K562 (cell line): ENCODE results near the gene RASGRP4. TPM values are rescaled to one million over a fixed set of nuclear protein-coding genes. Genes with fewer than 3 reads are reported as not detected.

Experiments
- BCOR ChIP-seq: fragments of 450-650 bp; IDR thresholded peaks from 2 replicates; pipeline ENCODE4 v1.6.1; 2016
- E2F3 ChIP-seq: fragments of 250-450 bp; sonication (Bioruptor Pico); IDR thresholded peaks from 2 replicates; pipeline ENCODE4 v1.4.0; 2020; ENCODE audit warnings: mild to moderate bottlenecking
- ERF ChIP-seq: fragments of 450-650 bp; formaldehyde crosslinking; IDR thresholded peaks from 2 replicates; pipeline ENCODE4 v1.4.0; 2020; ENCODE audit warnings: mild to moderate bottlenecking, mixed read lengths
- HMGN3 ChIP-seq: IDR thresholded peaks from 2 replicates; pipeline ENCODE4 v1.6.1; 2011; ENCODE audit warnings: borderline replicate concordance, low read depth, mild to moderate bottlenecking, mixed read lengths, low read length; ENCODE audit not compliant: insufficient read length; ENCODE audit errors: extremely low read depth
- HNRNPH1 ChIP-seq: fragments of 200-400 bp; formaldehyde crosslinking; optimal IDR thresholded peaks from 2 replicates; pipeline ENCODE3; 2017; ENCODE audit warnings: low read depth, mild to moderate bottlenecking, low read length, moderate library complexity
- HNRNPLL ChIP-seq: fragments of 200-400 bp; formaldehyde crosslinking; IDR thresholded peaks from 2 replicates; pipeline ENCODE4 v1.6.1; 2017; ENCODE audit warnings: low read length, low read depth, mild to moderate bottlenecking; ENCODE audit not compliant: poor library complexity, severe bottlenecking
- MIER1 ChIP-seq: fragments of 450-650 bp; IDR thresholded peaks from 2 replicates; pipeline ENCODE4 v1.6.1; 2016; ENCODE audit warnings: antibody characterized with exemption, mild to moderate bottlenecking, low read depth
- MTA2 ChIP-seq: fragments of 450-650 bp; IDR thresholded peaks from 2 replicates; pipeline ENCODE4 v1.6.1; 2016; ENCODE audit warnings: low read depth
- NONO ChIP-seq, 2 experiments: fragments of 200-400 bp in 1 of 2; fragments of 450-650 bp in 1 of 2; formaldehyde crosslinking in 1 of 2; IDR thresholded peaks; 2 replicates each; pipeline ENCODE4 v1.6.1; 2017; ENCODE audit warnings: low read depth in 2 of 2, mild to moderate bottlenecking in 2 of 2, moderate library complexity in 2 of 2, low read length in 1 of 2
- RHOXF2B ChIP-seq: fragments of 250-450 bp; sonication (Bioruptor Pico); conservative IDR thresholded peaks from 2 replicates; pipeline ENCODE4 v1.5.1; 2021
- SMC3 ChIP-seq: conservative IDR thresholded peaks from 2 replicates; pipeline ENCODE4 v1.6.1; 2011; ENCODE audit warnings: low read depth, low read length, improper control_type of control experiment; ENCODE audit not compliant: insufficient read depth
- SRSF7 ChIP-seq: fragments of 200-400 bp; formaldehyde crosslinking; optimal IDR thresholded peaks from 2 replicates; pipeline ENCODE3; 2017; ENCODE audit warnings: mild to moderate bottlenecking, low read depth, low read length
- ZNF274 ChIP-seq: IDR thresholded peaks from 2 replicates; pipeline ENCODE4 v1.6.1; 2011; ENCODE audit warnings: low read depth, mild to moderate bottlenecking, low read length, moderate library complexity, borderline replicate concordance
- polyA plus RNA-seq, 8 experiments: library from polyadenylated mRNA; depleted of rRNA in 4 of 8; stranded (reverse) in 5 of 8; unstranded in 3 of 8; fragments of >200 nt; fragmentation: Nextera tagmentation in 2 of 8; fragmentation: Illumina TruSeq in 1 of 8; extraction: Ambion mirVana in 2 of 8; extraction: Trizol in 1 of 8; gene quantifications; 2 replicates each; pipeline versions ENCODE4 v1.2.1 to v1.2.3, GENCODE V29; 2011 to 2014; ENCODE audit warnings: inconsistent platforms in 1 of 8, missing spikeins in 1 of 8
- total RNA-seq, 7 experiments: library from RNA; depleted of rRNA in 6 of 7; stranded (reverse); fragments of >200 nt in 6 of 7; fragmentation: Illumina TruSeq in 2 of 7; extraction: Trizol in 2 of 7; gene quantifications; 2 replicates each; pipeline versions ENCODE4 v1.2.1 to v1.2.3, GENCODE V29; 2011 to 2021; ENCODE audit warnings: low replicate concordance in 1 of 7
- TF ChIP-seq, protein P1 (sequence below): fragments of 450-650 bp; IDR thresholded peaks from 2 replicates; pipeline ENCODE4 v1.6.1; 2018; ENCODE audit warnings: mild to moderate bottlenecking, low read depth; ENCODE audit not compliant: partially characterized antibody
- TF ChIP-seq, protein P2 (sequence below): fragments of 450-650 bp; IDR thresholded peaks from 2 replicates; pipeline ENCODE4 v1.7.0; 2016; ENCODE audit warnings: borderline replicate concordance
- TF ChIP-seq, protein P3 (sequence below): sonication (generic); formaldehyde crosslinking; IDR thresholded peaks from 2 replicates; pipeline ENCODE4 v1.8.0; 2023; ENCODE audit warnings: mild to moderate bottlenecking, missing genetic modification reagents

RASGRP4 gene
- total and polyA plus RNA-seq, 9 of the 15 experiments (the other 6 are each of a cell fraction or from before 2014, with no cell fraction given): 0.39 to 4.6 (median 3.8) TPM

DNA sequence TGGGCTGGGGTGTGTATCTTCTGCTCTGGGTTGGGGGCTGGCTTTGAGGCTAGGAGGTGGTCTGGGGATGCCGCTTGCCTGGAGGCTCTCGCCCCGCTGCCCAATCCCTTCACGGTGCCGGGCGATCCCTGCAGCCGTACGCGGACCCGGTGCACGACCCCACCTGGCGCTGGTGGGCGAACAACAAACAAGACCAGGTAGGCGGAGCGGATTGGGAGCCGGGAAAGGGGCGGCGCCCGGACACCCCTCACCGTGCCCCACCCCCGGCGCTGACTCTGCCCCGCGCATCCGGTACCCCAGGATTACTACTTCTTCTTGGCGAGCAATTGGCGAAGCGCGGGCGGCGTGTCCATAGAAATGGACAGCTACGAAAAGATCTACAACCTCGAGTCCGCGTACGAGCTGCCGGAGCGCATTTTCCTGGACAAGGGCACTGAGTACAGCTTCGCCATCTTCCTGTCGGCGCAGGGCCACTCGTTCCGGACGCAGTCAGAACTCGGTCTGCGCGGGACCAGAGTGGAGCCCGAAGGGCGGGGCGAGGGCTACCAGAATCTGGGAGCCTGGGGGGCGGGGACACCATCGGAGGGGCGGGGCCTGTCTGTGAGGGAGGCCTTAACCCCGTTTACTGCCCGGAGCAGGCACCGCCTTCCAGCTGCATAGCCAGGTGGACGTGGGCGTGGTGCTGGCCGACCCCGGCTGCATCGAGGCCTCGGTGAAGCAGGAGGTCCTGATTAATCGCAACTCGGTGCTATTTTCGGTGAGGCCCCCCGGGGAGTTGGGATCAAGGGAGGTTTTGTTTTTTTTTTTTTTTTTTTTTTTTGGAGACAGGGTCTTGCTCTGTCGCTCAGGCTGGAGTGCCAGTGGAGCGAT lies 63.7 kb downstream of the RASGRP4 start (continued):
- TF ChIP-seq SRSF7: no peak
- TF ChIP-seq, protein P1, sequence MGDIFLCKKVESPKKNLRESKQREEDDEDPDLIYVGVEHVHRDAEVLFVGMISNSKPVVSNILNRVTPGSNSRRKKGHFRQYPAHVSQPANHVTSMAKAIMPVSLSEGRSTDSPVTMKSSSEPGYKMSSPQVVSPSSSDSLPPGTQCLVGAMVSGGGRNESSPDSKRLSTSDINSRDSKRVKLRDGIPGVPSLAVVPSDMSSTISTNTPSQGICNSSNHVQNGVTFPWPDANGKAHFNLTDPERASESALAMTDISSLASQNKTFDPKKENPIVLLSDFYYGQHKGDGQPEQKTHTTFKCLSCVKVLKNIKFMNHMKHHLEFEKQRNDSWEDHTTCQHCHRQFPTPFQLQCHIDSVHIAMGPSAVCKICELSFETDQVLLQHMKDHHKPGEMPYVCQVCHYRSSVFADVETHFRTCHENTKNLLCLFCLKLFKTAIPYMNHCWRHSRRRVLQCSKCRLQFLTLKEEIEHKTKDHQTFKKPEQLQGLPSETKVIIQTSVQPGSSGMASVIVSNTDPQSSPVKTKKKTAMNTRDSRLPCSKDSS: no peak
- TF ChIP-seq NONO (IDR thresholded peaks at IDR 0.05; ENCODE audit: low read depth in 2 of 2, low read length in 1 of 2): no peak
- no peak for TF ChIP-seq MIER1
- TF ChIP-seq BCOR: no peak
- TF ChIP-seq, protein P2, sequence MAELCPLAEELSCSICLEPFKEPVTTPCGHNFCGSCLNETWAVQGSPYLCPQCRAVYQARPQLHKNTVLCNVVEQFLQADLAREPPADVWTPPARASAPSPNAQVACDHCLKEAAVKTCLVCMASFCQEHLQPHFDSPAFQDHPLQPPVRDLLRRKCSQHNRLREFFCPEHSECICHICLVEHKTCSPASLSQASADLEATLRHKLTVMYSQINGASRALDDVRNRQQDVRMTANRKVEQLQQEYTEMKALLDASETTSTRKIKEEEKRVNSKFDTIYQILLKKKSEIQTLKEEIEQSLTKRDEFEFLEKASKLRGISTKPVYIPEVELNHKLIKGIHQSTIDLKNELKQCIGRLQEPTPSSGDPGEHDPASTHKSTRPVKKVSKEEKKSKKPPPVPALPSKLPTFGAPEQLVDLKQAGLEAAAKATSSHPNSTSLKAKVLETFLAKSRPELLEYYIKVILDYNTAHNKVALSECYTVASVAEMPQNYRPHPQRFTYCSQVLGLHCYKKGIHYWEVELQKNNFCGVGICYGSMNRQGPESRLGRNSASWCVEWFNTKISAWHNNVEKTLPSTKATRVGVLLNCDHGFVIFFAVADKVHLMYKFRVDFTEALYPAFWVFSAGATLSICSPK: no peak
- TF ChIP-seq HNRNPH1: no peak
- no peak for TF ChIP-seq HNRNPLL
- no peak for TF ChIP-seq SMC3
- TF ChIP-seq, protein P3, sequence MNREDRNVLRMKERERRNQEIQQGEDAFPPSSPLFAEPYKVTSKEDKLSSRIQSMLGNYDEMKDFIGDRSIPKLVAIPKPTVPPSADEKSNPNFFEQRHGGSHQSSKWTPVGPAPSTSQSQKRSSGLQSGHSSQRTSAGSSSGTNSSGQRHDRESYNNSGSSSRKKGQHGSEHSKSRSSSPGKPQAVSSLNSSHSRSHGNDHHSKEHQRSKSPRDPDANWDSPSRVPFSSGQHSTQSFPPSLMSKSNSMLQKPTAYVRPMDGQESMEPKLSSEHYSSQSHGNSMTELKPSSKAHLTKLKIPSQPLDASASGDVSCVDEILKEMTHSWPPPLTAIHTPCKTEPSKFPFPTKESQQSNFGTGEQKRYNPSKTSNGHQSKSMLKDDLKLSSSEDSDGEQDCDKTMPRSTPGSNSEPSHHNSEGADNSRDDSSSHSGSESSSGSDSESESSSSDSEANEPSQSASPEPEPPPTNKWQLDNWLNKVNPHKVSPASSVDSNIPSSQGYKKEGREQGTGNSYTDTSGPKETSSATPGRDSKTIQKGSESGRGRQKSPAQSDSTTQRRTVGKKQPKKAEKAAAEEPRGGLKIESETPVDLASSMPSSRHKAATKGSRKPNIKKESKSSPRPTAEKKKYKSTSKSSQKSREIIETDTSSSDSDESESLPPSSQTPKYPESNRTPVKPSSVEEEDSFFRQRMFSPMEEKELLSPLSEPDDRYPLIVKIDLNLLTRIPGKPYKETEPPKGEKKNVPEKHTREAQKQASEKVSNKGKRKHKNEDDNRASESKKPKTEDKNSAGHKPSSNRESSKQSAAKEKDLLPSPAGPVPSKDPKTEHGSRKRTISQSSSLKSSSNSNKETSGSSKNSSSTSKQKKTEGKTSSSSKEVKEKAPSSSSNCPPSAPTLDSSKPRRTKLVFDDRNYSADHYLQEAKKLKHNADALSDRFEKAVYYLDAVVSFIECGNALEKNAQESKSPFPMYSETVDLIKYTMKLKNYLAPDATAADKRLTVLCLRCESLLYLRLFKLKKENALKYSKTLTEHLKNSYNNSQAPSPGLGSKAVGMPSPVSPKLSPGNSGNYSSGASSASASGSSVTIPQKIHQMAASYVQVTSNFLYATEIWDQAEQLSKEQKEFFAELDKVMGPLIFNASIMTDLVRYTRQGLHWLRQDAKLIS (CRISPR knock-in tag): no peak
- TF ChIP-seq E2F3 (CRISPR knock-in tag): no peak
- no peak for TF ChIP-seq ZNF274
- peak; percentile 15 for TF ChIP-seq HMGN3
- no peak for TF ChIP-seq ERF
- TF ChIP-seq RHOXF2B (CRISPR knock-in tag): no peak
- no peak for TF ChIP-seq MTA2
